GM10248 (cell line): ENCODE data around the gene CCDC17.

ENCODE experiments used
- CTCF ChIA-PET: fragments of 300-600 bp; sonication (Branson Sonifier 250); formaldehyde crosslinking; extraction: SDS; loops from one replicate; lab custom pipeline; 2021; ENCODE audit warnings: antibody characterized with exemption; lab: Yijun Ruan, JAX
- POLR2A ChIA-PET: fragments of 350-650 bp; sonication (Branson Sonifier 250); formaldehyde crosslinking; extraction: SDS; loops from one replicate; lab custom pipeline; 2020; ENCODE audit warnings: antibody characterized with exemption; lab: Yijun Ruan, JAX
- DNase-seq: peaks from one replicate; pipeline ENCODE4 v3.0.0; 2012; ENCODE audit errors: extremely low spot score
- CTCF ChIP-seq: IDR thresholded peaks from 2 replicates; pipeline ENCODE4 v1.5.1; 2012; ENCODE audit warnings: mild to moderate bottlenecking, low read depth; ENCODE audit errors: extremely low read depth, missing control alignments, control extremely low read depth

The CCDC17 gene

DNA sequence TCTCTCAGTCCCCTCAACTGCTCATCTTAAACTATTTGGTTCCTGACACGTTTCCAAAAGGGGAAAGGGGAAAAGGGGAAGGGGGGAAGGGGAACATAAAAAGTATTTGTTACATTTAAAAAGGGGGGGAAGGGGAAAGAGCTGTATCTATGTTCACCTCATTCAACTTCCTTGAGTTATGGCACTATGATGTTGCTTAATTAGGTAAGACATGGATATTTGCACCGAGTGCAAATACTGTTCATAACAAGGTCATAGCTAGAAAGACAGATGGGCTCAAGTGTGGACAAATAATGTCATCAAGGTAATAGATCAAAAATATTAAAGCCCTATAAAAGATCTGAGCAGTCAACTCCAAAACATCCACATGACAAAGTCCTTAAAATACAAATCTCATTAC lies 36.5 kb upstream of the CCDC17 start:
- TF ChIP-seq CTCF = no peak
- no peak for DNase-seq
- ChIA-PET POLR2A (interaction anchor here (0.7 kb wide), 1 partner anchor 109 kb away, joined by 3 read pairs; no protein-coding TSS in a partner anchor), CTCF (interaction anchor here (1.2 to 2.6 kb wide), 3 partner anchors 13 to 18 kb away, joined by 4 to 6 read pairs (median 4); no protein-coding TSS in a partner anchor)

GRCh38 chr1:45659222-45659621 lies 35.4 kb upstream of the CCDC17 start:
- CTCF ChIA-PET = interaction anchor here (1.2 kb wide), 1 partner anchor 13 kb away, joined by 4 read pairs; no protein-coding TSS in a partner anchor
- POLR2A ChIA-PET = no interaction called here
- no peak for DNase-seq
- no peak for TF ChIP-seq CTCF

DNA sequence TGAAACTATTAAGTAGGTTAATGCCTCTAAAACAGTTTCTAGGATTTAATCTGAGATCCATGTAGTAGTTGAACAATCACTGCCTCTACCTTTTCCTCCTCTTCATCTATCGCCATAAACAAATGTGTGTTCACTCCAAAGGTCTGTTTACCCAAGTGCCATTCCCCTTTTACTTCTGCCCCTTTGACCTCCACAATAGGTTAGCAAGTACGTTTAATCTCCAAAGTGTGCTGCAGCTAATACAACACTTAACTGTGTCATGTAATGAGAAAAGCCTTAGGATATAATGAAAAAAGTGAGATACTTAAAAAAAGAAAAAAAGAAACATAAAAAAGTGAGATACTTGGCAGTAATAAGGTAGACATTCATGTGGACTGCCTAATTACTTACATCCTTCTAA lies 34.3 kb upstream of the CCDC17 start:
- TF ChIP-seq CTCF = no peak
- DNase-seq = no peak
- POLR2A ChIA-PET = no interaction called here
- CTCF ChIA-PET = interaction anchor here (0.9 kb wide), 1 partner anchor 13 kb away, joined by 3 read pairs; no protein-coding TSS in a partner anchor

GRCh38 chr1:45656573-45657226 lies 32.8 kb upstream of the CCDC17 start:
- no peak for TF ChIP-seq CTCF
- CTCF ChIA-PET = interaction anchor here (0.7 to 2.8 kb wide), 5 partner anchors 9 to 17 kb away, joined by 3 to 15 read pairs (median 3); no protein-coding TSS in a partner anchor
- no peak for DNase-seq
- POLR2A ChIA-PET = interaction anchor here (0.6 kb wide), 1 partner anchor 12 kb away, joined by 3 read pairs; no protein-coding TSS in a partner anchor

- ChIA-PET CTCF (interaction anchor here (1.2 to 2.8 kb wide), 4 partner anchors 9 to 31 kb away, joined by 3 to 15 read pairs (median 6); partner anchors contain the start of gene GPBP1L1), POLR2A (no interaction called here)
- TF ChIP-seq CTCF = no peak
- no peak for DNase-seq
Measured at GRCh38 chr1:45654540-45655280, 30.9 kb upstream of the CCDC17 start.

DNA sequence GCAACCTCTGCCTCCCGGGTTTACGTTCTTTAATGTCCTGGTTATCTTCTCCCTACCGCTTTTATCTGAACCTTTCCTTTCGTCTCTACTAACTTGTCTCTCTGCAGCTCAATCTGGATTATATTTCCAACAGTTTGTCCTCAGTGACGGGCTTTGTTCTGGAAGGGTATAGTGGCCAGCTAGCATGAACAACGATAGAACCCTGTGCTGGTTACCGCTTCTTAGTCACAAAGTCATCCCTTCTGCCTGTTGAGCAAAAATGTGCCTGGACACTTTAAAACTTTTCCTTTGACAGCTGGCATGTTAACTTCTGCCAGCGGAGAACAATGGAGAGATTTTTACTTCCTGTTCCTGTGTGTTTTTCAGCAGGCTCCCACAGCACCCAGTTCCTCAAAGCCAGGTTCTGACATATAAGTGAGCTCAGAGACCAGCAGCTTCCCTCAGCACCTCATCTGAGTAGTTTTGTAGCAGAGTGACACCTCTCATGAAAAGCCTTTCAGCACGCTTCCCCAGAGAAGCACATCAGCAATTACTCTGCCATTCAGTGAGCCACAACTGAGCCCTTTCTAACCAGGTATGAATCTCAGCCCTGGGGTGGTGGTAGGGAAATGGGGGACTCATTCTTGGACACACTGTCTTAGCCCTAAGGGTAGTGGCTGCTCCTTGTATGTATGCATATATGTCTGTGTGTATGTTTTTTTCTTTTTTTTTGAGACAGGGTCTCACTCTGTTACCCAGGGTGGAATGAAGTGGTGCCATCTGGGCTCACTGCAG lies 23.6 kb upstream of the CCDC17 start:
- POLR2A ChIA-PET = no interaction called here
- no peak for TF ChIP-seq CTCF
- CTCF ChIA-PET = interaction anchor here (0.9 to 1.9 kb wide), 3 partner anchors 9 to 13 kb away, joined by 3 to 8 read pairs (median 4); no protein-coding TSS in a partner anchor

More for the DNA sequence above, 23.6 kb upstream of the CCDC17 start:
- DNase-seq = no peak
